PFSK-1 (cell line): ENCODE data around the gene UBE2D1.

Experiments
- POLR2AphosphoS5 ChIP-seq: IDR thresholded peaks from 2 replicates; pipeline ENCODE4 v1.6.1; 2012; ENCODE audit warnings: low read depth, mild to moderate bottlenecking, control low read depth, low read length, moderate library complexity
- SIN3A ChIP-seq: IDR thresholded peaks from 2 replicates; pipeline ENCODE4 v1.6.1; 2012; ENCODE audit warnings: mild to moderate bottlenecking, low read length, moderate library complexity, borderline replicate concordance; ENCODE audit not compliant: insufficient read depth

GRCh38 chr10:58335306-58336005 is 650 bp downstream of the UBE2D1 start:
- TF ChIP-seq POLR2AphosphoS5 (no peak), SIN3A (no peak)
